Neural progenitor cell (in vitro differentiated cells): ENCODE results near the gene RSRC2.

ENCODE experiments used
- CTCF ChIP-seq: fragments of 200-600 bp; sonication (generic); IDR thresholded peaks from 2 replicates; pipeline ENCODE4 v1.5.1; 2017; ENCODE audit warnings: antibody characterized with exemption, mild to moderate bottlenecking
- EZH2 ChIP-seq: fragments of 200-600 bp; sonication (generic); IDR thresholded peaks from 2 replicates; pipeline ENCODE4 v1.6.1; 2017; ENCODE audit warnings: antibody characterized with exemption, mild to moderate bottlenecking, moderate library complexity
- EZH2phosphoT487 ChIP-seq: fragments of 200-600 bp; sonication (generic); IDR thresholded peaks from 2 replicates; pipeline ENCODE4 v1.6.1; 2017; ENCODE audit warnings: antibody characterized with exemption

DNA sequence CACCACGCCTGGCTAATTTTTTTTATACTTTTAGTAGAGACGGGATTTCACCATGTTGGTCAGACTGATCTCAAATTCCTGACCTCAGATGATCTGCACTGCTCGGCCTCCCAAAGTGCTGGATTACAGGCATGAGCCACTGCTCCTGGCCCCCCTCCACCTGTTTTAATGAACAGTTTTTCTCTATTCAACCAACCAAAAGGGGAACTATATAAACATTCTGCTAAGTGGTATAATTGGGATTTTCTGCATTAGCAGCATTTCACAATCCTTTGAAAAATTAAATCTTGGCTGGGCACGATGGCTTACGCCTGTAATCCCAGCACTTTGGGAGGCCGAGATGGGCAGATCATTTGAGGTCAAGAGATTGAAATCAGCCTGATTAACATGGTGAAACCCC is 45.1 kb upstream of the RSRC2 start:
- TF ChIP-seq CTCF (no peak), EZH2phosphoT487 (no peak), EZH2 (no peak)
